ENCODE data around the gene PLCD1.

DNA sequence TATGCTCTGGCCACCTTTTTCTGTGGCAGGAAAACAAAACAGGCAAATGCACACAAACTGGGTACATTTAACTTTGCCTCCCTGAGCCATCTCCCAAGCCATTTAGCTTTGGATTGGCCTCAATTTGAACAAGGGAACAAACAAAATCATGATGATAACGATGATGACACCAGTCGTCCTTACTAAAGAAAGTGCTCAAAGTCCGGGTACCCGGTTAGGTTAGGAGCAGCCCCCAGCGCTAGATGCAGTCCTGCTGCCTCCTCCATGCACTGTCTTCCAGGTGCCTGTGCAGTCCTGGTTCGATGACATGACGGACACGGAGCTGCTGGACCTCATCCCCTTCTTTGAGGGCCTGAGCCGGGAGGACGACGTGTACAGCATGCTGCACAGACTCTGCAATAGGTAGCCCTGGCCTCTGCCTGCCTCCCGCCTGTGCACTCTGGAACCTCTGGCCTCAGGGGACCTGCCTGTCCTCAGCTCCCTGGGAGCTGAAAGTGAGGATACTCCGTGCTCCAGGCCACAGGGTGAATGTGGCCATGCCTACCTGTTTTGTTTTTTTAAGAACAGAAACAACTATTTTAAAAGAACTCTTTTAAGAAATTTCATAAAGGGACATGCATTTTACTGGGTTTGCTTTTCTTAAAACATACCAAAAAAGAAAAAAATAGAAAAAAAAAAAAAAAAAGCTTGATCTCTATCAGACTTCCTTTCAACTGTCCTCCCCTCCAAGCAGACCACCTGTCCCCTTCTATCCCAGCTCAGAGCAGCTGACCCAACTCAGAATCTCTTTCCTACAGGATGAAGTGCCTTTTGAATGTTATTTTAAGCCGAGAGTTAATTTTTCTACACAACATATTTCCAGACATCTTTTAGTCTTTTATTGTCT, 48.7 kb downstream of the PLCD1 start:
- TF ChIP-seq POLR2AphosphoS5 (IDR thresholded peaks at IDR 0.05; ENCODE audit: low read depth, low read length) (no peak), TAF1 (IDR thresholded peaks at IDR 0.05; ENCODE audit: borderline replicate concordance, low read depth, low read length) (no peak), POLR2A (IDR thresholded peaks at IDR 0.05; ENCODE audit: low read depth, low read length) (no peak)
